Breast epithelium (tissue), 3 donors: ENCODE measurements around the gene BIRC2.

Experiments used
- CTCF ChIP-seq, 3 donors: fragments of 450-650 bp; IDR thresholded peaks; one replicate each; pipeline ENCODE4 v1.5.1; 2016 to 2017; ENCODE audit warnings: antibody characterized with exemption in 3 of 3, mild to moderate bottlenecking in 3 of 3, moderate library complexity in 3 of 3
- POLR2A ChIP-seq: fragments of 450-650 bp; IDR thresholded peaks from one replicate; pipeline ENCODE4 v1.6.1; 2016; ENCODE audit warnings: antibody characterized with exemption, mild to moderate bottlenecking, moderate library complexity

DNA sequence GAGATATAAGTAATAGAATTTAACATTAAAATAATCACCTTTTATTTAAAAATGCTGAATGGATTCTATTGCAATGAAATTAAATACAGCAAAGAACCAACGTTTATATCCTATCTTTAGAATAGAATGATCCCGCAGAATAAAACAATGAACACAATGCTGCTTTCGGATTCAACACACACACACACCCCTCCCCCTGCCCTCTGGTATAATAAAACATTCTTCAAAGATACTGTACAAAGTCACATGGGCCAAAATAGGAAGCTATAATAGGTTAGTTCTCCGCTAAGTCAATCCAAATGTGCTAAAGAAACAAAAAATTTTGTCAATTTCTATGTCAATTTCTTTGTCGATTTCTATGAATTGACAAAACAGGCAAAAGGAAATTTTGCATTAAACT lies 58.5 kb downstream of the BIRC2 start:
- TF ChIP-seq POLR2A (no peak), CTCF (IDR thresholded peaks at IDR 0.05) (no peak)
